Activated CD4-positive, alpha-beta T cell treated with anti-CD3 and anti-CD28 coated beads for 1 hour (primary cell): ENCODE results near the gene RCAN1.
"Not testable (repeated sequence)": the region's sequence is repeated elsewhere in the genome, so short reads cannot be mapped to it uniquely, and the experiment has no call there.

Source experiments
- DNase-seq: peaks from one replicate; pipeline ENCODE4 v3.0.0-alpha.2; 2020

RCAN1 gene

DNA sequence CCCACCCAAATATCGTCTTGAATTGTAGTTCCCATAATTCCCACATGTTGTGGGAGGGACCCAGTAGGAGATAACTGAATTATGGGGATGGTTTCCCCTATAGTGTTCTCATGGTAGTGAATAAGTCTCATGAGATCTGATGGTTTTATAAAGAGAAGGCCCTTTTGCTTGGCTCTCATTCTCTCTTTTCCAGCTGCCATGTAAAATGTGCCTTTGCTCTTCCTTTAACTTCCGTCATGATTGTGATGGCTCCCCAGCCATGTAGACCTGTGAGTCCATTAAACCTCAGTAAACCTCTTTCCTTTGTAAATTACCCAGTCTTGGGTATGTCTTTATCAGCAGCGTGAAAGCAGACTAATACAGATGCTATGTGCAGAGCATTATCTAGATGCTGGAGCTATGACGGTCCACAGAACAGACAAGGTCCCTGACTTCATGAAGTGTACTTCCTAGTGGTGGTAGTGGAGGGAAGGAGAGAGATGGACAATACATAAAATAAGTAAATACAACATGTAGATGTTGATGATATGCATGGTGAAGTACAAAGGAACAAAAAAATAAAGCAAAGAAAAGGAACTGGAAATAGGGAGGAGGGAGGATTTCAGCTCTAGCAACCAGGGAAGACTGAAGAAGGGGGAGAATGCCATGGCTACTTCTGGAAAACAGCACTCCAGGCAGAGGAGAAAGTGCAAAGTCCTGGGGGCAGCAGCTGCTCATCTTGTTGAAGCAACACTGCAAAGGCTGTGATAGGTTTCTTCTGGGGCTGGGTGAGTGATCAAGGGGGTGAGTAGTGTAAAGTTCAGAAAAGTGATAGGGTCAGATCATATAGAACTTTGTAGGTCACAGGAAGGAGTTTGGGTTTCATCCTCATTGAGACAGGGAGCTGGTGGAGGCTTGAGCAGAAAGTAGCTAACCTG, 6.8 kb upstream of the RCAN1 start:
- no peak for DNase-seq

GRCh38 chr21:34619841-34620665, 5.1 kb upstream of the RCAN1 start:
- DNase-seq, result no peak

- DNase-seq, result no peak
Measured at GRCh38 chr21:34618941-34619340, 4.0 kb upstream of the RCAN1 start.

DNA sequence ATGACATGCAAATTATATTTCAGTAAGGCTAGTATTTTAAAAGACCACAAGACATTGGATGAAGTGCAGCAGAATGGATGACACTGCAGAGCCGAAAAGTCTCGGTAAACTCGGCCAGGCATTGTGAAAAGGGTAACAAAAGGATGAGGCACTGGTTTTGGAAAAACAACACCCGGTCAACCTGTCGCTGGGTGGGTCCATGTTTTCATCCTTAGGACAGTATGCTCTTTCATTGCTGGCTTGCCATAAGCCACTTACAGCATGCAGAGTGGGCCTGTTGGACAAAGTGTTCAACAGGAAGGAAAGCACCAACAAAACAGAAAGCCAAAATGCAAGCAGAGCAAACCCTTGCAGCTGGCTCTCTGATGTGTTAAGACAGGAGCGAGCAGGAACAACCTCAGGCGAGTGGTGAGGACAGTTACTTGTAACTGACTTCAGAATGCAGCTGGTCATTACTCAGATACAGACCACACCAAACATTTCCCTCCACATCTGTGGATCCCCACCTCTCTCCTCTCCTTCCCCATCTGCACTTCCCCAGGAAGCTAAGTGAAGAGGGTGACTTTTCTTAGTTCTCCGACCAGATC, 2.9 kb upstream of the RCAN1 start:
- no peak for DNase-seq

DNA sequence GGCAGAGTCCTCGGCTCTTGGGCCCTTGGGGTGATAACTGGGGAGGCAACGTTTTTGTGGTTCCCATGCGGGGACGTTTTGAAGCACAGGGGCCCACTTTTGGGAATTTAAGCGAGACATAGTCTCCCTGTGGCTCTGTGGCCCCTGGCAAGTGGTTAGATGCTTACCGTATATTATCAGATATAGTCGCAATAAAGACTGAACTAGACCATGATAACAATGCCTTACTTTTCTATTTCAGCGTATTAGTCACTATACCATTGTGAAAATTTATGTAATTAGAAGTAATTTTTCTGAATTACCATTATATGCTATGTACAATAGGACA, 538 bp upstream of the RCAN1 start:
- DNase-seq, result no peak

DNA sequence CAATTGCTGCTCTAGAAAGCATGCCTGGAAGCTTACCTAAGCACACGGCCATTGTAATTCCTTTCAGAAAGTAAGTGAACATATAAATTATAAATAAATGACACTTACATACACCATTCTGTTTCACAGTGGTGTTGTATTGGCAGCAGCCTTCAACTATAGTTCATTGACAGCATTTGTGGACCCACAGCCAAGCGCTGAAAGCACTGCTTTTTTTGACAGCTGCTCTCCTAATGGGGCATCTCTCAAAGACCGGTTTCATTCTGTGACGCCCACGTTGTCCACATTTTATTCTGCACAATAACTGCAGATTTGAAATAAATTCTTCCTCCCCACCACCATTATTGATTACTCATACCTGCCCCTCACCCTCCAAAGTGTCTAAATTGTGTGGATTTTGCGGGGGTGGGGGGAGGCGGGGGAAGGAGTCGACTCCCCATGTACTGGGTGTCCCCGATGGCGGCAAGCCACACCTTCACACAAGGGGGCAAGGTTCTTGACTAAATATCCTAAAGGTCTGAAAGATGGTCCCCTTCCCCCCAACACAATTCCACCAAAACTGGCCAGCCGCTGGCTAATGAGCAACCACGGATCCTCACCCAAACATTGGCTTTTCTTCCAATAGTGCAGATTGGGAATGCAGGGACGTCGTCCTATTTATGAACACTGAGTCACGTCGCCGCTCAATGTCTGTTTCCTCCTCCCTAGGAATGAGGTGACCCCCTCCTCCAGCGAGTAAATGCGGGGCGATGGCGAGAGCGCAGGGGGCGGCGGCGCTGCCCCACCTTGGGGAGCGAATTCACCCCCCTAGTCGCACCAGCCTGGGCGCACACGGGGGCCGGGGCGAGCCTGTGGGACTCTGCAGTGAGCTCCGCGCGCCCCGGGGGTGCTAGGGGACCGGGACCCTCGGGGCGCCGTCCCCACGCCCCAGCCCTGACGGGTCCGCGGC, 960 bp downstream of the RCAN1 start:
- DNase-seq, result no peak

- no peak for DNase-seq
Measured at GRCh38 chr21:34612557-34612956, 2.4 kb downstream of the RCAN1 start.

GRCh38 chr21:34612056-34612455, 2.9 kb downstream of the RCAN1 start:
- no peak for DNase-seq

DNA sequence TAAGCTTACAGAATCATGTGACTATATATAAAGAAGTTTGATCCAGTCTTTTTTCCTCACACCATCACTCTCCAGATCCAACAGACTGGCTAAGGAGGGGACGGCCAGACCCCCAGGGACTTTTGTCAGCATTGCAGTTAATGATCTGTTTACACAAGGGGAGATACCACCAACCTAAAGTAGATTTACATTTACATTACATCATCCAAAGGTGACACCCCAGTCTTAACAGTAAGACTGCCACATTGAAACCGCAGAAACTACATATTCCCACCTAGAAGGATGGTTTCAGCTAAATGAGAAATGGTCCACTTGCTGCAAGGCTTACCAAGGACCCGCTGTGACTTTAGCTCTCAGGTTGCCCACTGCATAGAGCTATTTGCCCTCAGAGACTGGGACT, 3.4 kb downstream of the RCAN1 start:
- DNase-seq, result no peak

- DNase-seq, result no peak
Measured at GRCh38 chr21:34609933-34610549, 4.9 kb downstream of the RCAN1 start.

- no peak for DNase-seq
Measured at GRCh38 chr21:34609244-34609932, 5.5 kb downstream of the RCAN1 start.

DNA sequence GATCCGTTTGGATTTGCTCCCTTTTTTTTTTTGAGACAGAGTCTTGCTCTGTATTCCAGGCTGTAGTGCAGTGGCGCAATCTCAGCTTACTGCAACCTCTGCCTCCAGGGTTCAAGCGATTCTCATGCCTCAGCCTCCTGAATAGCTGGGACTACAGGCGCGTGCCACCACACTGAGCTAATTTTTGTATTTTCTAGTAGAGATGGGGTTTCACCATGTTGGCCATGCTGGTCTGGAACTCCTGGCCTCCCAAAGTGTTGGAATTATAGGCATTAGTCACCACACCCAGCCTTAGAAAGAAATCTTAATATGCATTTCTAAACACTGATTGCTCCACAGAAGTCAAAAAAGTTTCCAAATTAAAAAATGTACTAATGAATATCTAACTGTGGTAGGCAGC, 7.5 kb downstream of the RCAN1 start:
- not testable (repeated sequence) for DNase-seq

DNA sequence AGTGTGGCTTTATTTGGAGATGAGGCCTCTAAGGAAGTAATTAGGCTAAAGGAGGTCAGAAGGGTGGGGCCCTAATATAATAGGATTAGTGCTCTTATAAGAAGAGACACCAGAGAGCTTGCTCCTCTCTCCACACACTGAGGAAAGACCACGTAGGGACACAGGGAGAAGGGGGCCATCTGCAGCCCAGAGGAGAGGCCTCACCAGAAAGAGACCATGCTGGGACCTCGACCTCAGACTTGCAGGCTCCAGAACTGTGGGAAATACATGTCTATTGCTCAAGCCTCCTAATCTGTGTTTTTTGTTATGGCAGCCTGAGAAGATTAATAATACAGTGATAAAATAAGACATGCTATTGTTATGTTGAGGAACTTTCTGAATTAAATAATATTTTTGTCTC, 8.3 kb downstream of the RCAN1 start:
- DNase-seq, result no peak

DNA sequence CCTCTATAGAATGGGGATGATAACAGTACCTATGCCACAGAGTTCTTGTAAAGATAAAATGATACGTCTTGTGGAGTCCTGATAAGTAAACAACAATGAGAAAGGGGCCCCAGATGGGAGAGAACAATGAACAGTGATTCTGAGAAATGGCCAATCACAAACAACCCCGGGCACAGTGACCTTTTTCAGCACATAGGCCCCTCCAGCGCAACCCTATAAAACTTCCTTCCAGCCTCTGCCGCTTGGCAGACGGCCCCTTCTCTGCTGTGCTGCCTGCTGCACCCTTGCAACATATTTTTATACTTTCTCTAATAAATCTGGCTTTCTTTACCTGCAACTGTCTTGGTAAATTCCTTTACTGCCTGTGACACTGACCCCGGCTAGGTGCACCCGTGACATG, 8.9 kb downstream of the RCAN1 start:
- no peak for DNase-seq

DNA sequence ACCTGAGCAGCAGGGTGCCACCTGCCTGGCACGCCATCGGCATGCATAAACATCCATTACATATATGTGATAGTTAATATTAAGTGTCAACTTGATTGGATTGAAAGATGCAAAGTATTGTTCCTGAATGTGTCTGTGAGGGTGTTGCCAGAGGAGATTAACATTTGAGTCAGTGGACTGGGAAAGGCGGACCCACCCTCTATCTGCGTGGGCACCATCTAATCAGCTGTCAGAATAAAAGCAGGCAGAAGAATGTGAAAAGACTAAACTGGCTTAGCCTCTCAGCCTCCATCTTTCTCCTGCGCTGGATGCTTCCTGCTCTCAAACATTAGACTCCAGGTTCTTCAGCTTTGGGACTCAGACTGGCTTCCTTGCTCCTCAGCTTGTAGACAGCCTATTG, 10.0 kb downstream of the RCAN1 start:
- not testable (repeated sequence) for DNase-seq

- no peak for DNase-seq
Measured at GRCh38 chr21:34604556-34604955, 10.4 kb downstream of the RCAN1 start.

- DNase-seq, result no peak
Measured at GRCh38 chr21:34603710-34604057, 11.2 kb downstream of the RCAN1 start.

GRCh38 chr21:34603002-34603709, 11.8 kb downstream of the RCAN1 start:
- peak; percentile 39 for DNase-seq

GRCh38 chr21:34602061-34602460, 12.9 kb downstream of the RCAN1 start:
- no peak for DNase-seq

GRCh38 chr21:34599534-34600101, 15.3 kb downstream of the RCAN1 start:
- DNase-seq, result no peak
